ENCODE measurements around the gene PLEKHH2. TPM values are rescaled to one million over a fixed set of nuclear protein-coding genes. Genes with fewer than 3 reads are reported as not detected.
"Not testable (repeated sequence)": the region's sequence is repeated elsewhere in the genome, so short reads cannot be mapped to it uniquely, and the experiment has no call there.

PLEKHH2 gene
- total RNA-seq, 1 donor from 2014 or later = 2.3 TPM

DNA sequence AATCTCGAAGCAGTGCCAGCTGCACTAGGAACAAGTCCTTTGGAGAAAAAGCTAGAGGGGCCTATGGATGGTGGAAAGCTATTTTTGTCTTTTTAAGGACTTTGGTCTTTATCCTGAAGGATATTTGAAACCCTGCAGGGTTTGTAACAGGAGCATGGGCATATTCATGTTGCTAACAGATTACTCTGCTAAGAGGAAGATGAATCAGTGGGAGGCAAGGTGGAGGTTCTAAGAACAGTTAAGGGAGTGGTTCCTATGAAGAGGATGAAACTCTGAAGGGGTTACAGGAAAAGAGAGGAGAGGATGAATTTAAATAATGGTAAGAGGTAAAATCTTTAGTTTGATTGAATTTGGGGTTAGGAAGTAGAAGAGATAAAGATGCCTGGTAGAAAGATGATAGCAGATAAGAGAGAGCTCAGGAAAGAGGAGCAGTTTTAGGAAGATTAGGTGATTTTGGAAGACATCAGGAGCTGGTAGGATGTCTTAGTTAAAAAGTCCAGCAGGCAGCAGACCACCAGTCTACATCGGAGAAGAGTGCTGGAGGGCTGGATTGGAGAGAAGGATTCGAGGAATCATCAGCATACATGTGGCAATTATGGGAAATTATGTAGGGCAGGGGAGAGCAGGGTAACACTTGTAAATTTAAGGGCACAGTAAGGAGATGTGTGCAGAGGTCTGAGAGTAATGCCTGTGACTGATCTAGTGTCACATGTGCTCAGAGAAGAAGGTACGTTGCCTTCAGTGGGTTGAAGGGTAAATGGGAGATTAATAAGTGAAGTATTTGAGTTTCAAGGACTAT lies 78.4 kb downstream of the PLEKHH2 start:
- TF ChIP-seq, protein P1, sequence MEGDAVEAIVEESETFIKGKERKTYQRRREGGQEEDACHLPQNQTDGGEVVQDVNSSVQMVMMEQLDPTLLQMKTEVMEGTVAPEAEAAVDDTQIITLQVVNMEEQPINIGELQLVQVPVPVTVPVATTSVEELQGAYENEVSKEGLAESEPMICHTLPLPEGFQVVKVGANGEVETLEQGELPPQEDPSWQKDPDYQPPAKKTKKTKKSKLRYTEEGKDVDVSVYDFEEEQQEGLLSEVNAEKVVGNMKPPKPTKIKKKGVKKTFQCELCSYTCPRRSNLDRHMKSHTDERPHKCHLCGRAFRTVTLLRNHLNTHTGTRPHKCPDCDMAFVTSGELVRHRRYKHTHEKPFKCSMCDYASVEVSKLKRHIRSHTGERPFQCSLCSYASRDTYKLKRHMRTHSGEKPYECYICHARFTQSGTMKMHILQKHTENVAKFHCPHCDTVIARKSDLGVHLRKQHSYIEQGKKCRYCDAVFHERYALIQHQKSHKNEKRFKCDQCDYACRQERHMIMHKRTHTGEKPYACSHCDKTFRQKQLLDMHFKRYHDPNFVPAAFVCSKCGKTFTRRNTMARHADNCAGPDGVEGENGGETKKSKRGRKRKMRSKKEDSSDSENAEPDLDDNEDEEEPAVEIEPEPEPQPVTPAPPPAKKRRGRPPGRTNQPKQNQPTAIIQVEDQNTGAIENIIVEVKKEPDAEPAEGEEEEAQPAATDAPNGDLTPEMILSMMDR (IDR thresholded peaks at IDR 0.05; ENCODE audit: insufficient read depth, low read length, poor library complexity, severe bottlenecking) = no peak
- Histone ChIP-seq H3K36me3 (ENCODE audit: control insufficient read depth, insufficient read depth, low read length) (no peaks in the 10 kb centered on the region), H3K27me3 (ENCODE audit: control insufficient read depth, insufficient read depth, low read length) (no peaks in the 10 kb centered on the region), H3K4me3 (ENCODE audit: low read depth, low read length) (no peak overlapping the region)
- no peak for DNase-seq (ENCODE audit: low read depth)

DNA sequence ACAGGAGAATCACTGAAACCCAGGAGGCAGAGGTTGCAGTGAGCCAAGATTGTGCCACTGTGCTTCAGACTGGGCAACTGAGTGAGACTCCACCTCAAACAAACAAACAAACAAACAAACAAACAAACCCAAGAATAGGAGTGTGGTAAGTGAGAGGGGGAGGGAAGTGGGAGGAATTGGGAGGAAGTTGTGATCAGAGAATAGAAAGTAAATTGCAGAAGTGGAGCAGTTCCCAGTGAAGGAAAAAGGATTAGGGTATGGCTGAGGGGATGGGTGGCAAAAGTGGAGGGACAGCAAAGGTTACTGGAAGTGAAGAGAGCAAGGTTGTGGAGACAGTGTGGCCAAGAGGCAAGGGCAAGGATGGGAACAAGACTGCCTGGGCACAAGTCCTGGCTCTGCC lies 80.3 kb downstream of the PLEKHH2 start:
- Histone ChIP-seq H3K27me3 (ENCODE audit: control insufficient read depth, insufficient read depth, low read length) (no peaks in the 10 kb centered on the region), H3K36me3 (ENCODE audit: control insufficient read depth, insufficient read depth, low read length) (no peaks in the 10 kb centered on the region), H3K4me3 (ENCODE audit: low read depth, low read length) (no peak overlapping the region)
- TF ChIP-seq, protein P1 (IDR thresholded peaks at IDR 0.05; ENCODE audit: insufficient read depth, low read length, poor library complexity, severe bottlenecking) = no peak
- no peak for DNase-seq (ENCODE audit: low read depth)

GRCh38 chr2:43718530-43719124 lies 81.6 kb downstream of the PLEKHH2 start:
- no peak for DNase-seq (ENCODE audit: low read depth)
- Histone ChIP-seq H3K27me3 (ENCODE audit: control insufficient read depth, insufficient read depth, low read length) (no peaks in the 10 kb centered on the region), H3K36me3 (ENCODE audit: control insufficient read depth, insufficient read depth, low read length) (no peaks in the 10 kb centered on the region), H3K4me3 (ENCODE audit: low read depth, low read length) (no peak overlapping the region)
- TF ChIP-seq, protein P1 (IDR thresholded peaks at IDR 0.05; ENCODE audit: insufficient read depth, low read length, poor library complexity, severe bottlenecking) = no peak

DNA sequence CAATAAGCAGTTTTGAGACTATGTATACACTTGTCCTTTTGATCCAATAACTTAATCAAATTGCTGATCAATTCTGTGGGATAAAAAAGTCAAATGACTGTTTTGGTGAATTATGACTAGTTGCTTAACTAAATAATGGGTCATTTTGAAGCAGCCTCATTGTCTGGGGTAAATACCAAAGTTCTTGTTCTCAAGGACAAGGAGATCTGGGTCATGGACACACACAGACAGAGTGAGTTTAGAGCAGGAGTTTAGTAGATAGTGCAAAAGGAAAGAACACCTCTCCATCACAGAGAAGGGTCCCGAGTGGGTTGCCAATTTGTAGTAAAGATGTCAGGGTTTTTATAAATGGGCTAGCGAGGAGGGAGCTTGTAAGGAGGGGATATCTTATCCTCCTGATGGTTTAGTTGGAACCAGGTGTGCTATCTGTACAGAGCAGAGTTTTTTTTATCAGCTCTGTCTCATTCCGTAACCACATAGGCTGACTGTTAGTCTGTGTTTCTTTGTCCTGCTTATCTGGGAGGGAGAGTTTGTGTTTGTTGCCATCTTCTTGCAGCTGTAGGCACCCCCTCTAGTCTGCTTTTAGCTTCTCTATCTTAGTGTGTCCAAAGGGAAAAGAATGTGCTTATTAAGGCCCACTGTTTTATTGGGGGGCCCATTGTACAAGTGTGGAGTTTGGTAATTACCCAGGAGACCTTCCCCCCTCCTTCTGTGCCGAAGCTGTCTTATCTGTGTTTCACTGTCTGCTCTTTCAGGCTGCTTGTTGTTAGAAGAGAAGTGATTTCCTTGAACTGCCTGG lies 87.9 kb downstream of the PLEKHH2 start:
- Histone ChIP-seq H3K36me3 (ENCODE audit: control insufficient read depth, insufficient read depth, low read length) (no peaks in the 10 kb centered on the region), H3K27me3 (ENCODE audit: control insufficient read depth, insufficient read depth, low read length) (no peaks in the 10 kb centered on the region), H3K4me3 (ENCODE audit: low read depth, low read length) (no peak overlapping the region)
- no peak for DNase-seq (ENCODE audit: low read depth)
- TF ChIP-seq, protein P1 (IDR thresholded peaks at IDR 0.05; ENCODE audit: insufficient read depth, low read length, poor library complexity, severe bottlenecking) = no peak

DNA sequence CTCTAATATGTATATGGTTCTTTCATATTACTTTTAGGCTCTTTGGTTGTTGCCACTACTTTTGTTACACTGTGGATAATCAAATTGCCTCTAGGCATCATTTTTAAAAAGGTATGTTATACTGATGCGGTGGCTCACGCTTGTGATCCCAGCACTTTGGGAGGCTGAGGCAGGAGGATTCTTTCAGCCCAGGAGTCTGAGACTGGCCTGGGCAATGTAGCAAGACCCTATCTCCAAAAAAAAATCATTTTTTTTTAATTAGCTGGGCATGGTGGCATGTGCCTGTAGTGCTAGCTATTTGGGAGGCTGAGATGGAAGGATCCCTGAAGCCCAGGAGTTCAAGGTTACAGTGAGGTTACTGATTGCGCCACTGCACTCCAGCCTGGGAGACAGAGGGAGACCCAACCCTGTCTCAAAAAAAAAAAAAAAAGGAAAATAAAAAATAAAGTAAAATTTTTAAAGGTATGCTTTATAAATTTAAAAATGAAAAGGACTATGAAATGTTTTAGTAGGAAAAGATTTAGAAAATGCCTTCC lies 88.7 kb downstream of the PLEKHH2 start:
- Histone ChIP-seq H3K4me3 (ENCODE audit: low read depth, low read length) (no peak overlapping the region), H3K27me3 (ENCODE audit: control insufficient read depth, insufficient read depth, low read length) (no peaks in the 10 kb centered on the region), H3K36me3 (ENCODE audit: control insufficient read depth, insufficient read depth, low read length) (no peaks in the 10 kb centered on the region)
- TF ChIP-seq, protein P1 (IDR thresholded peaks at IDR 0.05; ENCODE audit: insufficient read depth, low read length, poor library complexity, severe bottlenecking) = no peak
- DNase-seq (ENCODE audit: low read depth) = no peak

- not testable (repeated sequence) for H3K27me3 ChIP-seq (ENCODE audit: control insufficient read depth, insufficient read depth, low read length); H3K36me3 ChIP-seq (ENCODE audit: control insufficient read depth, insufficient read depth, low read length); H3K4me3 ChIP-seq (ENCODE audit: low read depth, low read length); DNase-seq (ENCODE audit: low read depth)
These were observed 90.0 kb downstream of the PLEKHH2 start for GRCh38 chr2:43726961-43727633.
